ENCODE measurements around the gene HFE.

Gene HFE

DNA sequence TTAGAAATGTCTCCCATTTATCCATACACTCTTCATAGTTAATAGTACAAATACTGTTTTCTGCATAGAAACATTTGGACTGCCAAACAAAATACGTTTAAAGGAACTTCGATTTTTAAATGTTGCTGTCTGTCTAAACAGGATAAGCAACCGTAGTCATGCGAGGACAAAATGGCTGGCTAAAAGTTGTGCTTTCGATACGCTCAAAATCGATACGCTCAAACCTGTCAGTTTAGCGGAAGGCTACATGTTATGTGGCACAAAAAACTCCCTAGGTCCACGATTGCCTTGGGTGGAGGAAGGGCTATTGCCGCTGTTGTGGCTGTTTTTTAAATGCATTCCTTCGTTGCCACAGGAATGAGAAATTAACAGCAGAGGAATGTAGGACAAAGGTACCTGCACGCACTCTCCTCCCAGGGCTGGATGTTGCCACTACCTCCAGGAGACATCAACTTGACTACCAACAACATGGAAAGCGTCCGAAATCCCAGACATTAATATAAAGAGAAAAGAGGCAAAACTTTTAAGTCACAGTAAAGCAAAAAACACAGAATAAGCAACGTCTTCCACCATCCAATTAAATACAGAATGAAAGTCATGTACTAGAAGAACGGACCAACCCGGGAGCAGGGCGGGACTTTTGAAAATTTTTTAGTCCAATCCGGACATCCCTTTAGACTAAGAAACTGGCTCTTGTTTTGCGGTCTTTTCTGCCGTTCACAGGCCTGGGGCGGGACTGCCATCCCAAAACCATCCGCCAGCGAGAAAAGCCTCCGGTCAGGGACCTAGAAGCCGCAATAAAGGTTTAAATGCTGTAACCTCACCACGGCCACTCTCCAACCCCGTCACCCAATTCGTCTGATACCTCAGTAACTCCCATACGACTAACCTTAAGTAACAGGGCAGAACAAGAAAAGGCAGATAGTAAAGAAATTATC lies 32.2 kb upstream of the HFE start (continued):
- TF ChIP-seq, protein P1, sequence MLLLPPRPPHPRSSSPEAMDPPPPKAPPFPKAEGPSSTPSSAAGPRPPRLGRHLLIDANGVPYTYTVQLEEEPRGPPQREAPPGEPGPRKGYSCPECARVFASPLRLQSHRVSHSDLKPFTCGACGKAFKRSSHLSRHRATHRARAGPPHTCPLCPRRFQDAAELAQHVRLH (tag by site-specific recombination; IDR thresholded peaks at IDR 0.05) = peak; percentile 16; the same call in 1 of the 2 replicates
- TF ChIP-seq ZNF768 (tag by site-specific recombination; IDR thresholded peaks at IDR 0.05) = no peak
- peak; percentile 46 for TF ChIP-seq WT1 (tag by site-specific recombination; IDR thresholded peaks at IDR 0.05)
- TF ChIP-seq ZFP37 (tag by site-specific recombination; IDR thresholded peaks at IDR 0.05) = no peak
- no peak for TF ChIP-seq ZNF777 (tag by site-specific recombination; IDR thresholded peaks at IDR 0.05; ENCODE audit: borderline replicate concordance)

DNA sequence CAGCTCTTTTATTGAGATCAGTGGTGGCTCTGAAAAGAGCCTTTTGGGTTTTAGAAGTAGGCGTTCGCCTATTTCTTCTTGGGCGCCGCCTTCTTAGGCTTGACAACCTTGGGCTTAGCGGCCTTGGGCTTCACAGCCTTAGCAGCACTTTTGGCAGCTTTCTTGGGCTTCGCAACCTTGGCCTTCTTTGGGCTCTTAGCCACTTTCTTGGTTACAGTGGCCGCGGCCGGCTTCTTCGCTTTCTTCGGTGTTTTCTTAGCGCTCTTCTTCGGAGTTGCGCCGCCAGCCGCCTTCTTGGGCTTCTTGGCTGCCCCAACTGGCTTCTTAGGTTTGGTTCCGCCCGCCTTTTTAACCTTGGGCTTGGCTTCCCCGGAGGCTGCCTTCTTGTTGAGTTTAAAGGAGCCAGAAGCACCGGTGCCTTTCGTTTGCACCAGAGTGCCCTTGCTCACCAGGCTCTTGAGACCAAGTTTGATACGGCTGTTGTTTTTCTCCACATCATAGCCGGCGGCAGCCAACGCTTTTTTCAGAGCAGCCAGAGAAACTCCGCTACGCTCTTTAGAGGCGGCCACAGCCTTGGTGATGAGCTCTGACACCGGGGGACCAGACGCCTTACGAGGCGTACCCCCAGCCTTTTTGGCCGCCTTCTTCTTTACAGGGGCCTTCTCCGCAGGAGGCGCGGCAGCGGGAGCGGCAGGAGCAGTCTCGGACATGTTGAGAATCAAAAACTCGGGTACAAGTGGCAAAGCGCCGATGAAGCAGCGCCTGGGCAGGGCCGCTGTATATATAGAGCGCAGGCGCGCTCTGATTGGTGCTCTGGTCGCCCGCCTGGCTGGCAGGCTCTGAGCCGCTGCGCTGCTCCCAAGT lies 31.3 kb upstream of the HFE start:
- ChIA-PET POLR2A (interaction anchor here (0.6 to 2.9 kb wide), 18 partner anchors 8 to 1078 kb away, joined by 3 to 100 read pairs (median 5); a partner anchor contains a TSS), CTCF (interaction anchor here (0.8 to 2.1 kb wide), 3 partner anchors 8 to 24 kb away, joined by 3 to 4 read pairs (median 4); a partner anchor contains a TSS)
- Histone ChIP-seq H3K4me1 (ENCODE audit: control insufficient read depth, insufficient read depth, low read length) (peaks cover 5% of the 10 kb centered on the region; the same call in 1 of the 2 replicates), H3K9me3 (ENCODE audit: control insufficient read depth, insufficient read depth, low read depth, low read length) (no peaks in the 10 kb centered on the region), H3K4me3 (ENCODE audit: low read depth, low read length) (peak overlapping the region; percentile 85), H3K36me3 (ENCODE audit: control insufficient read depth in 2 of 2, insufficient read depth in 1 of 2, low read length in 2 of 2) (no peaks in the 10 kb centered on the region), H3K27ac (ENCODE audit: extremely low read depth, low read depth, low read length) (peak overlapping the region; percentile 81)
- TF ChIP-seq ZFP37 (tag by site-specific recombination; IDR thresholded peaks at IDR 0.05) = 0 out of 2 replicates have a peak, but pooled peaks have one; percentile 2
- TF ChIP-seq ZNF16 (tag by site-specific recombination; IDR thresholded peaks at IDR 0.05; ENCODE audit: low read depth) = no peak
- TF ChIP-seq, protein P2, sequence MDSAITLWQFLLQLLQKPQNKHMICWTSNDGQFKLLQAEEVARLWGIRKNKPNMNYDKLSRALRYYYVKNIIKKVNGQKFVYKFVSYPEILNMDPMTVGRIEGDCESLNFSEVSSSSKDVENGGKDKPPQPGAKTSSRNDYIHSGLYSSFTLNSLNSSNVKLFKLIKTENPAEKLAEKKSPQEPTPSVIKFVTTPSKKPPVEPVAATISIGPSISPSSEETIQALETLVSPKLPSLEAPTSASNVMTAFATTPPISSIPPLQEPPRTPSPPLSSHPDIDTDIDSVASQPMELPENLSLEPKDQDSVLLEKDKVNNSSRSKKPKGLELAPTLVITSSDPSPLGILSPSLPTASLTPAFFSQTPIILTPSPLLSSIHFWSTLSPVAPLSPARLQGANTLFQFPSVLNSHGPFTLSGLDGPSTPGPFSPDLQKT (IDR thresholded peaks at IDR 0.05; ENCODE audit: borderline replicate concordance, low read depth, low read length) = peak; percentile 66; the same call in 1 of the 2 replicates
- TF ChIP-seq, protein P3, sequence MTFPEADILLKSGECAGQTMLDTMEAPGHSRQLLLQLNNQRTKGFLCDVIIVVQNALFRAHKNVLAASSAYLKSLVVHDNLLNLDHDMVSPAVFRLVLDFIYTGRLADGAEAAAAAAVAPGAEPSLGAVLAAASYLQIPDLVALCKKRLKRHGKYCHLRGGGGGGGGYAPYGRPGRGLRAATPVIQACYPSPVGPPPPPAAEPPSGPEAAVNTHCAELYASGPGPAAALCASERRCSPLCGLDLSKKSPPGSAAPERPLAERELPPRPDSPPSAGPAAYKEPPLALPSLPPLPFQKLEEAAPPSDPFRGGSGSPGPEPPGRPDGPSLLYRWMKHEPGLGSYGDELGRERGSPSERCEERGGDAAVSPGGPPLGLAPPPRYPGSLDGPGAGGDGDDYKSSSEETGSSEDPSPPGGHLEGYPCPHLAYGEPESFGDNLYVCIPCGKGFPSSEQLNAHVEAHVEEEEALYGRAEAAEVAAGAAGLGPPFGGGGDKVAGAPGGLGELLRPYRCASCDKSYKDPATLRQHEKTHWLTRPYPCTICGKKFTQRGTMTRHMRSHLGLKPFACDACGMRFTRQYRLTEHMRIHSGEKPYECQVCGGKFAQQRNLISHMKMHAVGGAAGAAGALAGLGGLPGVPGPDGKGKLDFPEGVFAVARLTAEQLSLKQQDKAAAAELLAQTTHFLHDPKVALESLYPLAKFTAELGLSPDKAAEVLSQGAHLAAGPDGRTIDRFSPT (tag by site-specific recombination; IDR thresholded peaks at IDR 0.05) = peak; percentile 61; the same call in 1 of the 2 replicates
- peak; percentile 62; the same call in 1 of the 2 replicates for TF ChIP-seq ZNF501 (tag by site-specific recombination; IDR thresholded peaks at IDR 0.05)
- TF ChIP-seq ZNF184 (tag by site-specific recombination; IDR thresholded peaks at IDR 0.05) = no peak
- TF ChIP-seq ZNF670 (tag by site-specific recombination; IDR thresholded peaks at IDR 0.05; ENCODE audit: low read depth) = no peak
- peak; percentile 82; the same call in 1 of the 2 replicates for TF ChIP-seq ZNF610 (tag by site-specific recombination; IDR thresholded peaks at IDR 0.05; ENCODE audit: borderline replicate concordance)
- TF ChIP-seq, protein P4, sequence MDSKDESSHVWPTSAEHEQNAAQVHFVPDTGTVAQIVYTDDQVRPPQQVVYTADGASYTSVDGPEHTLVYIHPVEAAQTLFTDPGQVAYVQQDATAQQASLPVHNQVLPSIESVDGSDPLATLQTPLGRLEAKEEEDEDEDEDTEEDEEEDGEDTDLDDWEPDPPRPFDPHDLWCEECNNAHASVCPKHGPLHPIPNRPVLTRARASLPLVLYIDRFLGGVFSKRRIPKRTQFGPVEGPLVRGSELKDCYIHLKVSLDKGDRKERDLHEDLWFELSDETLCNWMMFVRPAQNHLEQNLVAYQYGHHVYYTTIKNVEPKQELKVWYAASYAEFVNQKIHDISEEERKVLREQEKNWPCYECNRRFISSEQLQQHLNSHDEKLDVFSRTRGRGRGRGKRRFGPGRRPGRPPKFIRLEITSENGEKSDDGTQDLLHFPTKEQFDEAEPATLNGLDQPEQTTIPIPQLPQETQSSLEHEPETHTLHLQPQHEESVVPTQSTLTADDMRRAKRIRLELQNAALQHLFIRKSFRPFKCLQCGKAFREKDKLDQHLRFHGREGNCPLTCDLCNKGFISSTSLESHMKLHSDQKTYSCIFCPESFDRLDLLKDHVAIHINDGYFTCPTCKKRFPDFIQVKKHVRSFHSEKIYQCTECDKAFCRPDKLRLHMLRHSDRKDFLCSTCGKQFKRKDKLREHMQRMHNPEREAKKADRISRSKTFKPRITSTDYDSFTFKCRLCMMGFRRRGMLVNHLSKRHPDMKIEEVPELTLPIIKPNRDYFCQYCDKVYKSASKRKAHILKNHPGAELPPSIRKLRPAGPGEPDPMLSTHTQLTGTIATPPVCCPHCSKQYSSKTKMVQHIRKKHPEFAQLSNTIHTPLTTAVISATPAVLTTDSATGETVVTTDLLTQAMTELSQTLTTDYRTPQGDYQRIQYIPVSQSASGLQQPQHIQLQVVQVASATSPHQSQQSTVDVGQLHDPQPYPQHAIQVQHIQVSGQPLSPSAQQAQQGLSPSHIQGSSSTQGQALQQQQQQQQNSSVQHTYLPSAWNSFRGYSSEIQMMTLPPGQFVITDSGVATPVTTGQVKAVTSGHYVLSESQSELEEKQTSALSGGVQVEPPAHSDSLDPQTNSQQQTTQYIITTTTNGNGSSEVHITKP (tag by site-specific recombination; IDR thresholded peaks at IDR 0.05) = 0 out of 2 replicates have a peak, but pooled peaks have one; percentile 26
- no peak for TF ChIP-seq SCRT1 (tag by site-specific recombination; IDR thresholded peaks at IDR 0.05; ENCODE audit: borderline replicate concordance)
- peak; percentile 25; the same call in 1 of the 2 replicates for TF ChIP-seq SP7 (tag by site-specific recombination; IDR thresholded peaks at IDR 0.05)
- TF ChIP-seq, protein P5, sequence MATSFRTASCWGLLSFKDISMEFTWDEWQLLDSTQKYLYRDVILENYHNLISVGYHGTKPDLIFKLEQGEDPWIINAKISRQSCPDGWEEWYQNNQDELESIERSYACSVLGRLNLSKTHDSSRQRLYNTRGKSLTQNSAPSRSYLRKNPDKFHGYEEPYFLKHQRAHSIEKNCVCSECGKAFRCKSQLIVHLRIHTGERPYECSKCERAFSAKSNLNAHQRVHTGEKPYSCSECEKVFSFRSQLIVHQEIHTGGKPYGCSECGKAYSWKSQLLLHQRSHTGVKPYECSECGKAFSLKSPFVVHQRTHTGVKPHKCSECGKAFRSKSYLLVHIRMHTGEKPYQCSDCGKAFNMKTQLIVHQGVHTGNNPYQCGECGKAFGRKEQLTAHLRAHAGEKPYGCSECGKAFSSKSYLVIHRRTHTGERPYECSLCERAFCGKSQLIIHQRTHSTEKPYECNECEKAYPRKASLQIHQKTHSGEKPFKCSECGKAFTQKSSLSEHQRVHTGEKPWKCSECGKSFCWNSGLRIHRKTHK (tag by site-specific recombination; IDR thresholded peaks at IDR 0.05) = no peak
- TF ChIP-seq ZNF48 (tag by site-specific recombination; IDR thresholded peaks at IDR 0.05) = no peak
- no peak for TF ChIP-seq ZNF791 (tag by site-specific recombination; IDR thresholded peaks at IDR 0.05)
- no peak for TF ChIP-seq ZNF404 (tag by site-specific recombination; IDR thresholded peaks at IDR 0.05)
- no peak for TF ChIP-seq ZNF202 (tag by site-specific recombination; IDR thresholded peaks at IDR 0.05; ENCODE audit: borderline replicate concordance)
